H9 (cell line): ENCODE data around the gene RDH12. TPM values are rescaled to one million over a fixed set of nuclear protein-coding genes. Genes with fewer than 3 reads are reported as not detected.

Experiments
- DNase-seq: peaks from one replicate; pipeline ENCODE4 v3.0.0-alpha.2; 2017
- H2AFZ ChIP-seq: one replicate; pipeline ENCODE4 v1.6.1; 2013; ENCODE audit warnings: mild to moderate bottlenecking, low read length, control low read depth, moderate library complexity
- H2AK5ac ChIP-seq: 2 replicates; pipeline ENCODE4 v1.6.1; 2013; ENCODE audit warnings: low read length, control low read depth, mixed read lengths; ENCODE audit not compliant: insufficient read length
- H2BK120ac ChIP-seq: one replicate; pipeline ENCODE4 v1.6.1; 2013; ENCODE audit warnings: low read depth, mild to moderate bottlenecking, low read length, control low read depth, inconsistent platforms; ENCODE audit not compliant: poor library complexity, severe bottlenecking
- H2BK12ac ChIP-seq: 2 replicates; pipeline ENCODE4 v1.6.1; 2013; ENCODE audit warnings: low read length, control low read depth, mixed read lengths, low read depth; ENCODE audit not compliant: insufficient read length
- H2BK15ac ChIP-seq: 2 replicates; pipeline ENCODE4 v1.6.1; 2013; ENCODE audit warnings: low read depth, low read length, control low read depth
- H2BK20ac ChIP-seq: one replicate; pipeline ENCODE4 v1.6.1; 2013; ENCODE audit warnings: low read depth, mild to moderate bottlenecking, low read length, control low read depth, inconsistent platforms; ENCODE audit not compliant: poor library complexity, severe bottlenecking
- H2BK5ac ChIP-seq: 2 replicates; pipeline ENCODE4 v1.6.1; 2013; ENCODE audit warnings: low read length, control low read depth, mixed read lengths; ENCODE audit not compliant: insufficient read length
- H3K14ac ChIP-seq: 2 replicates; pipeline ENCODE4 v1.6.1; 2013; ENCODE audit warnings: low read length, control low read depth; ENCODE audit not compliant: insufficient read depth
- H3K18ac ChIP-seq: 2 replicates; pipeline ENCODE4 v1.6.1; 2013; ENCODE audit warnings: low read depth, mild to moderate bottlenecking, mixed read lengths, low read length, control low read depth; ENCODE audit not compliant: insufficient read length
- H3K23ac ChIP-seq: 2 replicates; pipeline ENCODE4 v1.6.1; 2013; ENCODE audit warnings: low read length, control low read depth, mixed read lengths, low read depth; ENCODE audit not compliant: insufficient read length
- H3K23me2 ChIP-seq: 2 replicates; pipeline ENCODE4 v1.6.1; 2013; ENCODE audit warnings: low read depth, mild to moderate bottlenecking, mixed read lengths, low read length, control low read depth; ENCODE audit not compliant: insufficient read length, poor library complexity, severe bottlenecking
- H3K27ac ChIP-seq: 2 replicates; pipeline ENCODE4 v1.5.1; 2013; ENCODE audit warnings: low read length, control low read depth, mixed read lengths, low read depth; ENCODE audit not compliant: insufficient read length
- H3K27me3 ChIP-seq: 2 replicates; pipeline ENCODE4 v1.6.1; 2013; ENCODE audit warnings: low read length, control low read depth, inconsistent platforms; ENCODE audit not compliant: insufficient read depth
- H3K4ac ChIP-seq: 2 replicates; pipeline ENCODE4 v1.6.1; 2013; ENCODE audit warnings: low read depth, mild to moderate bottlenecking, control low read depth, inconsistent platforms, low read length, moderate library complexity
- H3K4me1 ChIP-seq: 2 replicates; pipeline ENCODE4 v1.6.1; 2013; ENCODE audit warnings: low read length, control low read depth, inconsistent platforms; ENCODE audit not compliant: insufficient read depth
- H3K4me2 ChIP-seq: 2 replicates; pipeline ENCODE4 v1.6.1; 2013; ENCODE audit warnings: low read length, control low read depth, mixed read lengths; ENCODE audit not compliant: insufficient read length, insufficient read depth
- H3K56ac ChIP-seq: 2 replicates; pipeline ENCODE4 v1.6.1; 2013; ENCODE audit warnings: low read depth, mild to moderate bottlenecking, mixed read lengths, low read length, control low read depth; ENCODE audit not compliant: insufficient read length
- H3K79me1 ChIP-seq: 2 replicates; pipeline ENCODE4 v1.6.1; 2013; ENCODE audit warnings: low read depth, mild to moderate bottlenecking, moderate library complexity, low read length, control low read depth, inconsistent platforms; ENCODE audit not compliant: insufficient read depth, poor library complexity, severe bottlenecking
- H3K79me2 ChIP-seq: 2 replicates; pipeline ENCODE4 v1.6.1; 2013; ENCODE audit warnings: low read length, control low read depth, inconsistent platforms; ENCODE audit not compliant: insufficient read depth
- H3K9ac ChIP-seq: 2 replicates; pipeline ENCODE4 v1.6.1; 2013; ENCODE audit warnings: low read length, control low read depth, mixed read lengths; ENCODE audit not compliant: insufficient read length; ENCODE audit errors: extremely low read depth
- H3K9me3 ChIP-seq: one replicate; pipeline ENCODE4 v1.6.1; 2013; ENCODE audit warnings: low read depth, low read length, inconsistent platforms; ENCODE audit not compliant: control insufficient read depth
- H3T11ph ChIP-seq: one replicate; pipeline ENCODE4 v1.6.1; 2013; ENCODE audit warnings: mild to moderate bottlenecking, low read length, control low read depth, inconsistent platforms
- H4K20me1 ChIP-seq: one replicate; pipeline ENCODE4 v1.6.1; 2013; ENCODE audit not compliant: control insufficient read depth, insufficient read length, insufficient read depth
- H4K5ac ChIP-seq: 2 replicates; pipeline ENCODE4 v1.6.1; 2013; ENCODE audit warnings: low read depth, mild to moderate bottlenecking, mixed read lengths, low read length, control low read depth; ENCODE audit not compliant: insufficient read length
- H4K8ac ChIP-seq: replicated peaks from 2 replicates; pipeline ENCODE4 v1.6.1; 2013; ENCODE audit warnings: low read length, control low read depth, mixed read lengths, low read depth; ENCODE audit not compliant: insufficient read length
- H4K91ac ChIP-seq: 2 replicates; pipeline ENCODE4 v1.6.1; 2013; ENCODE audit warnings: low read depth, mild to moderate bottlenecking, moderate library complexity, mixed read lengths, low read length, control low read depth; ENCODE audit not compliant: insufficient read length
- H3K27ac Mint-ChIP-seq, 3 experiments: 2 replicates in 2 of 3; 3 replicates in 1 of 3; pipeline ENCODE4 v1.8.0; 2020 to 2021; ENCODE audit warnings: mixed read lengths in 3 of 3, mild to moderate bottlenecking in 1 of 3, moderate library complexity in 1 of 3
- H3K27me3 Mint-ChIP-seq: 2 replicates; pipeline ENCODE4 v1.8.0; 2021; ENCODE audit warnings: low read depth, mild to moderate bottlenecking, moderate library complexity, mixed read lengths
- H3K36me3 Mint-ChIP-seq, 3 experiments: 2 replicates in 2 of 3; 3 replicates in 1 of 3; pipeline ENCODE4 v1.8.0; 2020 to 2021; ENCODE audit warnings: low read depth in 3 of 3, mixed read lengths in 3 of 3; ENCODE audit not compliant: insufficient read depth in 1 of 3
- H3K4me1 Mint-ChIP-seq, 2 experiments: 2 replicates each; pipeline ENCODE4 v1.8.0; 2020; ENCODE audit warnings: mixed read lengths in 2 of 2
- H3K4me3 Mint-ChIP-seq, 2 experiments: 2 replicates in 1 of 2; 3 replicates in 1 of 2; pipeline ENCODE4 v1.8.0; 2020 to 2021; ENCODE audit warnings: mild to moderate bottlenecking in 2 of 2, mixed read lengths in 2 of 2, moderate library complexity in 1 of 2
- H3K9me3 Mint-ChIP-seq, 2 experiments: 2 replicates in 1 of 2; 3 replicates in 1 of 2; pipeline ENCODE4 v1.8.0; 2020; ENCODE audit warnings: mild to moderate bottlenecking in 2 of 2, mixed read lengths in 2 of 2, moderate library complexity in 1 of 2
- CTCF ChIP-seq: fragments of 200-600 bp; sonication (generic); conservative IDR thresholded peaks from 3 replicates; pipeline ENCODE4 v1.8.0; 2021; ENCODE audit warnings: antibody characterized with exemption, mild to moderate bottlenecking
- total RNA-seq: library from RNA; stranded (reverse); gene quantifications from 2 replicates; pipeline ENCODE4 v1.2.1, GENCODE V29; 2021

The RDH12 gene
- total RNA-seq, 1 experiment from 2014 or later: 0.74 TPM

GRCh38 chr14:67668559-67668958 lies 33.1 kb upstream of the RDH12 start:
- Histone ChIP-seq H3K27me3 (no peaks in the 10 kb centered on the region), H4K20me1 (no peaks in the 10 kb centered on the region), H2AK5ac (no peak overlapping the region), H3K23ac (no peak overlapping the region), H3K9ac (no peak overlapping the region), H2BK120ac (no peak overlapping the region), H3K23me2 (no peaks in the 10 kb centered on the region), H2AFZ (no peak overlapping the region), H3K79me2 (peaks cover 7% of the 10 kb centered on the region; the same call in 1 of the 2 replicates), H3K4me2 (no peak overlapping the region), H3K18ac (no peak overlapping the region), H3T11ph (no peak overlapping the region), H3K79me1 (no peaks in the 10 kb centered on the region), H3K4ac (no peak overlapping the region), H4K8ac (no peak overlapping the region), H3K9me3 (no peaks in the 10 kb centered on the region), H3K4me1 (no peaks in the 10 kb centered on the region), H4K91ac (no peak overlapping the region), H3K27ac (no peak overlapping the region), H2BK20ac (no peak overlapping the region), H2BK12ac (no peak overlapping the region), H4K5ac (no peak overlapping the region), H2BK15ac (no peak overlapping the region), H3K56ac (no peak overlapping the region), H2BK5ac (no peak overlapping the region), H3K14ac (no peak overlapping the region)
- TF ChIP-seq CTCF: no peak
- Mint-ChIP-seq H3K27me3 (no peaks in the 10 kb centered on the region), H3K4me3 (no peak overlapping the region), H3K4me1 (peaks cover 14 to 15% of the 10 kb centered on the region in 2 experiments), H3K36me3 (no peaks in the 10 kb centered on the region), H3K9me3 (no peaks in the 10 kb centered on the region), H3K27ac (no peak overlapping the region)
- DNase-seq: no peak
